ENCODE results near the gene PTPN12. TPM values are rescaled to one million over a fixed set of nuclear protein-coding genes. Genes with fewer than 3 reads are reported as not detected.

PTPN12 gene
- polyA plus RNA-seq, 1 donor from 2014 or later, result 49.5 TPM

GRCh38 chr7:77627309-77627676 is 90.2 kb downstream of the PTPN12 start:
- Histone ChIP-seq H3K9ac (ENCODE audit: low read length) (no peak overlapping the region), H3K4me3 (ENCODE audit: low read length) (no peak overlapping the region), H4K20me1 (ENCODE audit: insufficient read depth) (no peaks in the 10 kb centered on the region), H3F3A (ENCODE audit: insufficient read depth, low read length, poor library complexity, severe bottlenecking) (no peaks in the 10 kb centered on the region), H3K9me2 (ENCODE audit: insufficient read depth, low read length) (no peaks in the 10 kb centered on the region), H3K79me2 (replicated peaks; ENCODE audit: insufficient read depth, low read length) (peaks cover 4% of the 10 kb centered on the region), H3K36me3 (ENCODE audit: insufficient read depth, low read length) (peaks cover 23% of the 10 kb centered on the region), H3K4me2 (ENCODE audit: low read length) (no peak overlapping the region), H3K9me3 (ENCODE audit: low read length) (no peaks in the 10 kb centered on the region), H3K27me3 (ENCODE audit: insufficient read depth, low read depth, low read length) (no peaks in the 10 kb centered on the region), H2AFZ (ENCODE audit: low read depth, low read length) (no peak overlapping the region), H3K27ac (ENCODE audit: low read length) (no peak overlapping the region)
- TF ChIP-seq EZH2 (IDR thresholded peaks at IDR 0.05; ENCODE audit: borderline replicate concordance, insufficient read depth, low read length, poor library complexity, severe bottlenecking) (no peak), POLR2AphosphoS5 (IDR thresholded peaks at IDR 0.05) (no peak), REST (IDR thresholded peaks at IDR 0.05; ENCODE audit: borderline replicate concordance) (no peak), RAD21 (conservative IDR thresholded peaks at IDR 0.05) (no peak), SMC3 (conservative IDR thresholded peaks at IDR 0.05; ENCODE audit: poor library complexity) (no peak), CTCF (IDR thresholded peaks at IDR 0.05; ENCODE audit: poor library complexity, severe bottlenecking) (no peak), TAF1 (IDR thresholded peaks at IDR 0.05; ENCODE audit: low read depth) (no peak), MXI1 (conservative IDR thresholded peaks at IDR 0.05; ENCODE audit: poor library complexity, severe bottlenecking) (no peak), EP300 (conservative IDR thresholded peaks at IDR 0.05; ENCODE audit: poor library complexity, severe bottlenecking) (no peak)

GRCh38 chr7:77629797-77630196 is 92.7 kb downstream of the PTPN12 start:
- Histone ChIP-seq H3F3A (ENCODE audit: insufficient read depth, low read length, poor library complexity, severe bottlenecking) (no peaks in the 10 kb centered on the region), H3K36me3 (ENCODE audit: insufficient read depth, low read length) (peaks cover 19% of the 10 kb centered on the region), H3K4me3 (ENCODE audit: low read length) (no peak overlapping the region), H3K27me3 (ENCODE audit: insufficient read depth, low read depth, low read length) (no peaks in the 10 kb centered on the region), H3K9me3 (ENCODE audit: low read length) (no peaks in the 10 kb centered on the region), H3K79me2 (replicated peaks; ENCODE audit: insufficient read depth, low read length) (peaks cover 4% of the 10 kb centered on the region), H4K20me1 (ENCODE audit: insufficient read depth) (no peaks in the 10 kb centered on the region), H3K4me2 (ENCODE audit: low read length) (no peak overlapping the region), H3K9ac (ENCODE audit: low read length) (no peak overlapping the region), H3K9me2 (ENCODE audit: insufficient read depth, low read length) (no peaks in the 10 kb centered on the region), H2AFZ (ENCODE audit: low read depth, low read length) (no peak overlapping the region), H3K27ac (ENCODE audit: low read length) (no peak overlapping the region)
- TF ChIP-seq EZH2 (IDR thresholded peaks at IDR 0.05; ENCODE audit: borderline replicate concordance, insufficient read depth, low read length, poor library complexity, severe bottlenecking), result no peak
- no peak for TF ChIP-seq SMC3 (conservative IDR thresholded peaks at IDR 0.05; ENCODE audit: poor library complexity)
- TF ChIP-seq TAF1 (IDR thresholded peaks at IDR 0.05; ENCODE audit: low read depth), result no peak
- TF ChIP-seq REST (IDR thresholded peaks at IDR 0.05; ENCODE audit: borderline replicate concordance), result no peak
- no peak for TF ChIP-seq MXI1 (conservative IDR thresholded peaks at IDR 0.05; ENCODE audit: poor library complexity, severe bottlenecking)
- no peak for TF ChIP-seq RAD21 (conservative IDR thresholded peaks at IDR 0.05)
- no peak for TF ChIP-seq CTCF (IDR thresholded peaks at IDR 0.05; ENCODE audit: poor library complexity, severe bottlenecking)
- no peak for TF ChIP-seq POLR2AphosphoS5 (IDR thresholded peaks at IDR 0.05)
- TF ChIP-seq EP300 (conservative IDR thresholded peaks at IDR 0.05; ENCODE audit: poor library complexity, severe bottlenecking), result no peak

All from neural cell (in vitro differentiated cells).